Upper lobe of left lung (tissue), 6 donors: ENCODE measurements around the gene AFTPH. TPM values are rescaled to one million over a fixed set of nuclear protein-coding genes. Genes with fewer than 3 reads are reported as not detected.

Experiments
- ATAC-seq, 2 donors: fragments of 200-7000 bp; cut with Tn5 transposase; one replicate each; pipeline ENCODE4 v1.9.1; 2022; ENCODE audit warnings: mild to moderate bottlenecking in 2 of 2, moderate library complexity in 2 of 2; ENCODE audit not compliant: low FRiP score in 2 of 2
- DNase-seq, 2 donors: peaks; one replicate each; pipeline ENCODE4 v3.0.0-alpha.2; 2019 to 2020
- H3K27ac ChIP-seq, 4 donors: fragments of 200-600 bp; sonication (generic); one replicate each; pipeline ENCODE4 v1.5.1; 2016 to 2019
- H3K27me3 ChIP-seq, 4 donors: fragments of 200-600 bp; sonication (generic); one replicate each; pipeline ENCODE4 v1.5.1; 2017 to 2019
- H3K36me3 ChIP-seq, 4 donors: fragments of 200-600 bp; sonication (generic); one replicate each; pipeline ENCODE4 v1.5.1; 2016 to 2019
- H3K4me1 ChIP-seq, 4 donors: fragments of 200-600 bp; sonication (generic); one replicate each; pipeline ENCODE4 v1.5.1; 2018 to 2019
- H3K4me3 ChIP-seq, 4 donors: fragments of 200-600 bp; sonication (generic); one replicate each; pipeline ENCODE4 v1.5.1; 2017 to 2019; ENCODE audit warnings: mild to moderate bottlenecking in 2 of 4, moderate library complexity in 1 of 4
- H3K9me3 ChIP-seq, 4 donors: fragments of 200-600 bp; sonication (generic); one replicate each; pipeline ENCODE4 v1.5.1; 2018 to 2019
- CTCF ChIP-seq, 6 experiments: fragments of 450-650 bp in 4 of 6; fragments of 200-600 bp in 2 of 6; sonication (generic) in 2 of 6; IDR thresholded peaks; one replicate each; pipeline ENCODE4 v1.5.1; 2016 to 2019; ENCODE audit warnings: antibody characterized with exemption in 6 of 6
- EP300 ChIP-seq, 4 donors: sonication (generic); formaldehyde crosslinking; IDR thresholded peaks; one replicate each; pipeline ENCODE4 v1.5.1; 2017; ENCODE audit warnings: antibody characterized with exemption in 4 of 4, control low read depth in 2 of 4
- POLR2A ChIP-seq, 4 donors: fragments of 450-650 bp; IDR thresholded peaks; one replicate each; pipeline ENCODE4 v1.5.1; 2016 to 2017; ENCODE audit warnings: antibody characterized with exemption in 4 of 4, mild to moderate bottlenecking in 2 of 4
- POLR2AphosphoS5 ChIP-seq, 2 donors: sonication (generic); formaldehyde crosslinking; IDR thresholded peaks; one replicate each; pipeline ENCODE4 v1.5.1; 2017; ENCODE audit warnings: antibody characterized with exemption in 2 of 2
- WGBS, 2 donors: methylation state at CpG; one replicate each; pipeline ENCODE4 v1.1.5; 2017 to 2018; 5-methylcytosine and 5-hydroxymethylcytosine counted together
- total RNA-seq, 6 donors: library from RNA; depleted of rRNA in 4 of 6; stranded (reverse); fragments of >200 nt in 4 of 6; gene quantifications; one replicate each; pipeline versions ENCODE4 v1.1.0 to v1.2.1, GENCODE V29; 2016 to 2021
- donor health status: DM: no; HTN: no; CAD: no; lungs with moderate emphysema.
- donor health status: DM: no; HTN: yes; CAD: no; lungs with severe emphysema.

Gene AFTPH
- total RNA-seq, 6 donors from 2014 or later, result 21.5 to 72.9 (median 35.4) TPM

DNA sequence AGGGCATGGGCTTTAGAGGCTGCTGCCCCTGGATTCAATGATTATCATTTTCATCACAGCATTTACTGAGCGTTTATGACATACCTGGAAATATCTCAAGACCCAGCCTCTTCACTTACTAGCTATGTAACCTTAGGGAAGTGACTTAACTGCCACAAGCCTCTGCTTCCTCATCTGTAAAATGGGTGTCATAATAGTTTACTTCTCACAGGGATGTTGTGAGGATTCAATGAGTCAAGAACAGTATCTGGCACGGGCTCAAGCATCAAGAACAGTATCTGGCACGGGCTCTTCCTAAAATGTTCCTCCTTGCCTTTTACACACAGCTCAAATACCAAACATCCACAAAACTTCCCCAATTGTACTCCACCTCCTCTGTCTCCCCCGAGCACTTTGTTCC lies 38.8 kb upstream of the AFTPH start:
- peak in 1 of 2 donors; percentile 27 for ATAC-seq
- 62 to 67% methylated on average over 4 of the region's 4 CpGs for WGBS, 2 donors

DNA sequence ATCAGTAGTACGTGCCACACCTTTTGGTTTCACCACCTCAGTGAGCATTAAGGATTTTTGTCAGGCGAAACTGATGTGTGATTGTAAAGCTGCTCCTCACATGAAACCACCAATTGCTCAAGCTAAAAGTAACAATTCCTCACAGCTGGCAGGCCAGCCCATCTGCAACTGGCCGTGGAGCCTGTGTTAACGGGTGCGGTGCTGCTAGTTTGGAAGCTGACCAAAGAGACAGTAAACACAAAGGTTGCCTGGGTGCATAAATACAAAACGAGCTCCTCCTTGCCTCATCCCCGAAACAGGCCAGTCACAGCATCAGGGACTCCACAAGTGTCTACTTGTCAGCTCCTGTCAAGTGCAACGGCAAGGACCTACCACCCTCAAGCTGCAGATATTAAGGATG lies 38.2 kb upstream of the AFTPH start:
- H3K36me3 ChIP-seq, result no peaks in the 10 kb centered on the region
- H3K4me3 ChIP-seq, result no peak overlapping the region
- DNase-seq (no peak), ATAC-seq (peak in 1 of 2 donors; percentile 77)
- no peak overlapping the region for H3K27ac ChIP-seq
- no peaks in the 10 kb centered on the region for H3K27me3 ChIP-seq
- H3K9me3 ChIP-seq, result no peaks in the 10 kb centered on the region
- peaks cover 0 to 19% (median 3%) of the 10 kb centered on the region in 4 donors for H3K4me1 ChIP-seq
- WGBS, 2 donors, result 59 to 63% methylated on average over 8 of the region's 8 CpGs
- TF ChIP-seq POLR2AphosphoS5 (IDR thresholded peaks at IDR 0.05) (no peak), CTCF (IDR thresholded peaks at IDR 0.05) (no peak), EP300 (IDR thresholded peaks at IDR 0.05) (no peak), POLR2A (IDR thresholded peaks at IDR 0.05) (no peak)

More for the DNA sequence above, 38.8 kb upstream of the AFTPH start:
- H3K4me3 ChIP-seq, result no peak overlapping the region
- peaks cover 0 to 19% (median 3%) of the 10 kb centered on the region in 4 donors for H3K4me1 ChIP-seq
- no peaks in the 10 kb centered on the region for H3K27me3 ChIP-seq
- DNase-seq, result no peak
- H3K9me3 ChIP-seq, result no peaks in the 10 kb centered on the region
- no peak overlapping the region for H3K27ac ChIP-seq
- no peak for TF ChIP-seq POLR2A (IDR thresholded peaks at IDR 0.05)
- TF ChIP-seq POLR2AphosphoS5 (IDR thresholded peaks at IDR 0.05), result no peak
- TF ChIP-seq EP300 (IDR thresholded peaks at IDR 0.05), result no peak
- no peak for TF ChIP-seq CTCF (IDR thresholded peaks at IDR 0.05)
- no peaks in the 10 kb centered on the region for H3K36me3 ChIP-seq

GRCh38 chr2:64487256-64488049 lies 36.7 kb upstream of the AFTPH start:
- Histone ChIP-seq H3K4me1 (peaks cover 0 to 19% (median 3%) of the 10 kb centered on the region in 4 donors), H3K36me3 (no peaks in the 10 kb centered on the region), H3K27ac (no peak overlapping the region), H3K27me3 (no peaks in the 10 kb centered on the region), H3K9me3 (no peaks in the 10 kb centered on the region), H3K4me3 (no peak overlapping the region)
- DNase-seq (no peak), ATAC-seq (no peak)
- no peak for TF ChIP-seq POLR2A (IDR thresholded peaks at IDR 0.05)
- TF ChIP-seq EP300 (IDR thresholded peaks at IDR 0.05), result no peak
- no peak for TF ChIP-seq POLR2AphosphoS5 (IDR thresholded peaks at IDR 0.05)
- TF ChIP-seq CTCF (IDR thresholded peaks at IDR 0.05), result no peak
- WGBS, 2 donors, result 54 to 55% methylated on average over 10 of the region's 10 CpGs

DNA sequence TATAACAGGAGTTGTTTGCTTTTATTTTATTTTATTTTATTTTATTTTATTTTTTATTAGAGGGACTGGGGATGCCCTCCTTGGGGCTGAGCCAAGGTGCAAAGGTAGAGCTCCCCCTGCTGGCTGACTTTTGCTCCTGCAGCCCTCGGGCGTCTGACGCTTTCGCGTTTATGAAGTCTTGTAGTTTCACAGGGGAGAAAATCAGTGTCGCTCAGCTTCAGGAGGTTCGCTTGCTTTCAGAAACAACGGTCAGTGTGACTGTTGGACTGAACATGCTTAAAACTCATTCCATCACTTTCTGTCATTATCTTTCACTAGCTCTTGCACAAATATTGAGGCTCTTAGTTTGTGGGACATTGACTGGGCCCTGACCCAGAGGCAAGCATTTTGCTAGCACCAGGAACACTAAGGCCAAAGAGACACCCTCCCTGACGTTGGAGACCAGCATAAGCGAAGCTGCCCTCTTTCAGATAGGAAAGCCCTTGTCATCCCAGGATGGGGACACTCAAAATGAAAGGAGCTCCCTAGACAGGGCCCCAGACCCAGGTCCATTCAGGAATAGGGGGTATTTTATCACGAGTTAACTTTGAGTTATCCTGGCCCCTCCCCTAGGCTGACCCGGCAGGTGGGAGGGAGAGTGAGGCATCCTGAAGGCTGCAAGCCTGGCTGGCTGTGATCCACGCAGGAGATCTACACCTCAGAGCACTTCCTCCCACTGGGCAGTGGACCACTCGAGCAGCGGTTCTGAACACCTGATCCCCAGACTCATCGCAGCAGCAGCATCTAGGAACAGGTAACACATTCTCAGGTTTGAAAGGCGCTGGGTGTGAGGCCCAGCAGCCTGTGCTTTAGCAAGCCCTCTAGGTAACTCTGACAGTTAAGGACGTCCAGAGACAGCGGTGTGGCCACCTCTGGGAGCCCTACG lies 35.8 kb upstream of the AFTPH start:
- Histone ChIP-seq H3K27ac (no peak overlapping the region), H3K27me3 (no peaks in the 10 kb centered on the region), H3K36me3 (no peaks in the 10 kb centered on the region), H3K4me3 (no peak overlapping the region), H3K9me3 (no peaks in the 10 kb centered on the region), H3K4me1 (peaks cover 0 to 19% (median 3%) of the 10 kb centered on the region in 4 donors)
- 49 to 51% methylated on average over 20 of the region's 20 CpGs for WGBS, 2 donors
- DNase-seq (peak in 1 of 2 donors; percentile 75), ATAC-seq (peak; percentile 75 to 79)
- TF ChIP-seq CTCF (IDR thresholded peaks at IDR 0.05) (peak; percentile 74 to 97 (median 82)), POLR2A (IDR thresholded peaks at IDR 0.05) (no peak)
